GM12872 (cell line): ENCODE results near the gene RTN4RL1.

Source experiments
- TF ChIP-seq, protein P1 (sequence below): IDR thresholded peaks from 3 replicates; pipeline ENCODE4 v1.5.1; 2011; ENCODE audit warnings: low read depth, mild to moderate bottlenecking, low read length, moderate library complexity; ENCODE audit not compliant: insufficient read depth

RTN4RL1 gene

DNA sequence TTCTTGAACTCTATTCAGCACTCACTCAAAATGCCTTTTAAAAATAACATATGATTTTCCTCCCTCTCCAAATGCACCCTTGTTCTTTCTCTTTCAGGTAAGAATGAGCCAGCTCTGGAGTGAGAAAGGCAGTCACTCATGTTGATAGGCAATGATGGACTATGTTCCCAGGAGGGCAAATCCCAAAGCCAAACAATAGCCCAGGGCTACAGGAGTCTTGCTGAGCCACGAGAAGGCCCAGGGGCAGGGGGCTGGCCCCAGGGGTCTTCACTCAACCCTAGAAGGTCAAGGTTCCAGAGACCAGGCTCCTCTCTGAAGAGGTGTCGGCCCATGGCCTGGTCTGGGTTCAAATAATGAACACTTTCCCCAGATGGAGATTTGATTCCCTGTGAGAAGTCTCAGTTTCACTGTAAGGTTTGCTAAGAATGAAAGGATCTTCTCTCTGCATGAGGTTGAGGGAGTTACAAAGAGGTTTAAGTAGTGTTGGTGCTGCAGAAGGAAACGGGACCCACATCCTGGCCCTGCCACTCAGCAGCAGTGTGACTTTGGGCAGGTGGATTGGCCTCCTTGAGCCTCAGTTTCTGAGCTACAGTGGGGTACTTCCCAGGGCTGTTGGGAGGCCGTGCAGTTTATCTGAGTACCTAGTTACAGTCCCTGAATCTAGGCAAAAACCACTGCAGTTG, 49.0 kb downstream of the RTN4RL1 start:
- TF ChIP-seq, protein P1, sequence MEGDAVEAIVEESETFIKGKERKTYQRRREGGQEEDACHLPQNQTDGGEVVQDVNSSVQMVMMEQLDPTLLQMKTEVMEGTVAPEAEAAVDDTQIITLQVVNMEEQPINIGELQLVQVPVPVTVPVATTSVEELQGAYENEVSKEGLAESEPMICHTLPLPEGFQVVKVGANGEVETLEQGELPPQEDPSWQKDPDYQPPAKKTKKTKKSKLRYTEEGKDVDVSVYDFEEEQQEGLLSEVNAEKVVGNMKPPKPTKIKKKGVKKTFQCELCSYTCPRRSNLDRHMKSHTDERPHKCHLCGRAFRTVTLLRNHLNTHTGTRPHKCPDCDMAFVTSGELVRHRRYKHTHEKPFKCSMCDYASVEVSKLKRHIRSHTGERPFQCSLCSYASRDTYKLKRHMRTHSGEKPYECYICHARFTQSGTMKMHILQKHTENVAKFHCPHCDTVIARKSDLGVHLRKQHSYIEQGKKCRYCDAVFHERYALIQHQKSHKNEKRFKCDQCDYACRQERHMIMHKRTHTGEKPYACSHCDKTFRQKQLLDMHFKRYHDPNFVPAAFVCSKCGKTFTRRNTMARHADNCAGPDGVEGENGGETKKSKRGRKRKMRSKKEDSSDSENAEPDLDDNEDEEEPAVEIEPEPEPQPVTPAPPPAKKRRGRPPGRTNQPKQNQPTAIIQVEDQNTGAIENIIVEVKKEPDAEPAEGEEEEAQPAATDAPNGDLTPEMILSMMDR = no peak

DNA sequence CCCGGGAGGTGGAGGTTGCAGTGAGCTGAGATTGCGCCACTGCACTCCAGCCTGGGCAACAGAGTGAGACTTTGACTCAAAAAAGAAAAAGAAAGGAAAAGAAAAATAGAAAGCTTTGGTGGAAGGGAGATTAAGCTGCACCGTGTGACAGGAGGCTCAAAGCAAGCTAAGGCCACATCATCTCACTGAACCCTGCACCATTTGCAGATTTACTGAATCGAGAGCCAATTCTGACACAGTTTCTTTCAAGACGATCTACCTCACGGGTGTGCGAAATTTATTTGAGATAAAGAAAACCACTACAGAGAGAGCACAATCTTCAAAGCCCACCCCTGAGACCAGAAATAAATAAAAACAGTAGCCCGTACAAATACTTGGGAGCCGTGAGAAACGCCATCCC, 49.6 kb downstream of the RTN4RL1 start:
- TF ChIP-seq, protein P1 = no peak

- TF ChIP-seq, protein P1 = no peak
Observed at GRCh38 chr17:1972487-1973160, 52.5 kb downstream of the RTN4RL1 start.

GRCh38 chr17:1970843-1971384, 54.2 kb downstream of the RTN4RL1 start:
- TF ChIP-seq, protein P1 = no peak

DNA sequence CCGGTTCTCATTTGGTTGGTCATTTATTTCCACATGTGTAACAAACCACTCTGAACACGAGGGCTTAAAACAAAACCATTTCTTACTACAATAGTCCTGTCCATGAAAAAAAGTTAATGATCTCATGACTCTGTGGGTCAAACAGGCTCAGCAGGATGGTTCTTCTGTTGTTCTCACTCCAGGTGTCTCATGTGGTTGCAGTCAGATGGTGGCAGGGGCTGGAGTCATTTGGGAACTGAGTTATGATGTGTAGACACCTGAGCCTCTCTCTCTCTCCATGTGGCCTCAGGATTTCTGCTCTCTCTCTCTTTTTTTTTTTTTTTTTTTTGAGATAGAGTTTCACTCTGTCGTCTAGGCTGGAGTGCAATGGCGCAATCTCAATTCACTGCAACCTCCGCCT, 55.4 kb downstream of the RTN4RL1 start:
- TF ChIP-seq, protein P1 = no peak

GRCh38 chr17:1967213-1967612, 57.9 kb downstream of the RTN4RL1 start:
- TF ChIP-seq, protein P1 = no peak

GRCh38 chr17:1966274-1967086, 58.7 kb downstream of the RTN4RL1 start:
- TF ChIP-seq, protein P1 = no peak
